GM18519 (cell line): ENCODE results near the gene PTK6.
"Not testable (repeated sequence)": the region's sequence is repeated elsewhere in the genome, so short reads cannot be mapped to it uniquely, and the experiment has no call there.

Experiments used
- ATAC-seq: cut with Tn5 transposase; IDR thresholded peaks from one replicate; pipeline ENCODE4 v1.9.1; 2021; ENCODE audit warnings: mild to moderate bottlenecking, moderate library complexity; ENCODE audit not compliant: unreplicated experiment, low FRiP score

Gene PTK6

DNA sequence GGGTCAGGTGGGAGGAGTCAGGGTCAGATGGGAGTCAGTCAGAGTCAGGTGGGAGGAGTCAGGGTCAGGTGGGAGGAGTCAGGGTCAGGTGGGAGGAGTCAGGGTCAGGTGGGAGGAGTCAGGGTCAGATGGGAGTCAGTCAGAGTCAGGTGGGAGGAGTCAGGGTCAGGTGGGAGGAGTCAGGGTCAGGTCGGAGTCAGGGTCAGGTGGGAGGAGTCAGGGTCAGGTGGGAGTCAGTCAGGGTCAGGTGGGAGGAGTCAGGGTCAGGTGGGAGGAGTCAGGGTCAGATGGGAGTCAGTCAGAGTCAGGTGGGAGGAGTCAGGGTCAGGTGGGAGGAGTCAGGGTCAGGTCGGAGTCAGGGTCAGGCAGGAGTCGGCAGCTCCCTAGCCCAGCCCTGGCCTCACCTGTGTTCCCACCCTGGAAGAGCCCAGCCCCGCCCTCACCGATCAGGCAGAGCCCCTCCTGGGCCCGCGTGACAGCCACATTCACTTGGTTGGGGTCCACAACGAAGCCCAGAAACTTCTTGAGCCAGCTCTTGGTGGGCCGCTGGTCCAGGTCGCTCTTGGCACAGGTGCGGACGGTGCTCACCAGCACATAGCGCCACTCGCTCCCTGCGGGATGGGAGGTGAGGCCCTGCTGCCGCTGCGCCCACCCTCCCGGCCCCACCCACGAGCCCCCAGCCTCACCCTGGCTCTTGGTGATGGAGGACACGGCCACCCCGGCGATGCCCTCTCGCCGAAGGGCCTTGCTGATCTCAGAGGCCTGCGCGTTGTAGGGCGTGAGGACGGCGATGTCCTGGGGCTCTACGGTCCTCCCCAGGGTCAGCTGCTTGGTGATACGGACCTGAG lies 22.5 kb upstream of the PTK6 start:
- not testable (repeated sequence) for ATAC-seq

- ATAC-seq = no peak
Observed at GRCh38 chr20:63558804-63559484, 21.8 kb upstream of the PTK6 start.

DNA sequence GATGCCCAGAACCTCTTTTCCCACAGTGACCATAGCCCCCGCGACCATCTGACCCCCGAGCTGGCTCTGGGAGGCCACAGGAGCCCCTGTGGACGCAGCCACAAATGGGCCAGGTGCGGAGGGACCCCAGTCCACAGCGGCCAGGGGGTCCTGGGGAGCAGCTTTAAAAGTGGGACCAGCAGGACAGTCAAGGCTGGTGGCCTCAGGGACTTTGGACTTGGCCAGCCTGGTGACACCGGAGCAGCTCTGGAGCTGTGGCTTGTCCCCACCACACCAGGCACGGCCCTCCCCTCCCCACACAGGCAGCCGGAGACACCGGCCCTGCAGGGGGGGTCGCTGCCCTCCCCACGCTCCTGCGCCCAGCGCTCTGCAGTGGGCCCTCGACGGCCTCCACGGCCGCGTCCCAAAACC lies 20.3 kb upstream of the PTK6 start:
- ATAC-seq = no peak

GRCh38 chr20:63556873-63557478 lies 19.8 kb upstream of the PTK6 start:
- ATAC-seq = no peak

DNA sequence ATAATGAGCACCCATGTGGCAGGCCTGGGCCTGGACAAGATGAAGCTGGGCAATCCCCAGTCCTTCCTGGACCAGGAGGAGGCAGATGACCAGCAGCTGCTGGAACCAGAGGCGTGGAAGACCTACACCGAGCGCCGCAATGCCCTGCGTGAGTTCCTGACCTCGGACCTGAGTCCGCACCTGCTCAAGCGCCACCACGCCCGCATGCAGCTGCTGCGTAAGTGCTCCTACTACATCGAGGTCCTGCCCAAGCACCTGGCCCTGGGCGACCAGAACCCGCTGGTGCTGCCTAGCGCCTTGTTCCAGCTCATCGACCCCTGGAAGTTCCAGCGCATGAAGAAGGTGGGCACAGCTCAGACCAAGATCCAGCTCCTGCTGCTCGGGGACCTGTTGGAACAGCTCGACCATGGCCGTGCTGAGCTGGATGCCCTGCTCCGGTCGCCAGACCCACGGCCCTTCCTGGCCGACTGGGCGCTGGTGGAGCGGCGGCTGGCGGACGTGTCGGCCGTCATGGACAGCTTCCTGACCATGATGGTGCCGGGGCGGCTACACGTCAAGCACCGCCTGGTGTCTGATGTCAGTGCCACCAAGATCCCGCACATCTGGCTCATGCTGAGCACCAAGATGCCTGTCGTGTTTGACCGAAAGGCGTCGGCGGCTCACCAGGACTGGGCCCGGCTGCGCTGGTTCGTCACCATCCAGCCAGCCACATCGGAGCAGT lies 18.6 kb upstream of the PTK6 start:
- no peak for ATAC-seq

DNA sequence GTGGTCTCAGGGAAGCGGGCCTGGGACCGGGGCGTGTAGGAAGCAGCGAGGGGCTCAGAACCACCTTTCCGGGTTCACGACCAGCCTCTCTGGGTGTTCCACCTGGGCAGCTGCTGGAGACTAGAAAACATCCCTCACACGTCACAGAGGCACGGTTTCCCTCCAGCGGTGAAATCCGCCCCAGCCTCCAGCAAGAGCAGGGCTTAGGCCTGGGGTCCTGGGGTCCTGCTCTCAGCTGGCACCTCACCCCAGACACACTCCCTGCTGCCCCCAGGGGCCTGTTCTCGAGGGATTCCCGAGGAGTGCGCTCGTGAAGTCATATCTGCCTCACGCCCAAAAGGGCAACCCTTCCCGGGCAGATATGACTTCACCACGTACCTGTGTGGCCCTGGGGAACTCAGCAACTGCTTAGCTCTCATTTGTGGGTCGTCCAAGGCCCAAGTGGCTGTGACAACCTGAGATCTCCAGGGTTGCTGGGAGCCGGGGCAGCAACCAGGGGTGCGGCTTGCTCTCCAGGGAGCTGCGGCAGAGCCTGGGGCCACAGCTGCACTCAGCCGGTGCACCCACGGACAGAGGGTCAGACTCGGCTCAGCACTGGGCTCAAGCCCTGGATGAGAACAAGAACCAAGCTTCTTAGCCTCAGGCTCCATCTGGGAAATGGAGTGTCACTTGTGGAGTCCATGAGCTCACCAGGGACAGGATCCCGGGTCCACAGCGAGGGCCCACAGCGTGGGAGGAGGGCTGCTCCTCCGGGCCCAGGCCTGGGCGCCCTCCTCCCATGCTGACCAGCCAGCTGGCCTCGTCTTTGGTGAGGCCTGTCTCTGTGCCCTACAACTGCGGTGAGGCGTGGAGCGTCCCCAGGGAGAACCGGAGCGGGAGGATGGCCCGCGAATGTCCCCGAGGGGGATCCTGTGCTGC lies 17.4 kb upstream of the PTK6 start:
- ATAC-seq = no peak

- no peak for ATAC-seq
Observed at GRCh38 chr20:63553933-63554290, 16.7 kb upstream of the PTK6 start, which contains the start of gene FNDC11. Gene FNDC11, plus strand, starts transcription at chr20:63554159. Its CDS starts 1,505 bp downstream, at chr20:63555664.

DNA sequence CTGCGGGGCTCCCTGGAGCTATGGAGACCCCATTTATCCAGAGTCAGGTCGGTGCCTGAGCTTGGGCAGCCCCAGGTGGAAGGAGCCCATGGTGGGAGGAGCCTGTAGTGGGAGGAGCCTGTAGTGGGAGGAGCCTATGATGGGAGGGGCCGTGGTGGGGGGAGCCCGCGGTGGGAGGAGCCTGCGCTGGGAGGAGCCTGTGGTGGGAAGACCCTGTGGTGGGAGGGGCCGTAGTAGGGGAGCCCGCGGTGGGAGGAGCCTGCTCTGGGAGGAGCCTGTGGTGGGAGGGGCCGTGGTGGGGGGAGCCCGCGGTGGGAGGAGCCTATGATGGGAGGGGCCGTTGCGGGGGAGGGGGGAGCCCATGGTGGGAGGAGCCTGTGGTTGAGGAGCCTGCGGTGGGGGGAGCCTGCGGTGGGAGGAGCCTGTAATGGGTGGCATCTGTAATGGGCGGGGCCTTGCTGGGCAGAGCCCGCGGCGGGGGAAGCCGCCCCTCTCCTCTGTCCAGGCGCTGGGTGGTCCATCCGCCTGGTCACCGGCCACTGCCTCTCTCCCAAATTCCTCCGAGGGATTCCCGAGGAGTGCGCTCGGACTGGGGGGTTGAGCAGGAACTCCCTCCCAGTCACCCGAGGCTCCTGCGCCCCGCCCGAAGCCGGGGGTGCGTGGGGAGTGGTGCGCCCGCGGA lies 16.2 kb upstream of the PTK6 start:
- no peak for ATAC-seq

DNA sequence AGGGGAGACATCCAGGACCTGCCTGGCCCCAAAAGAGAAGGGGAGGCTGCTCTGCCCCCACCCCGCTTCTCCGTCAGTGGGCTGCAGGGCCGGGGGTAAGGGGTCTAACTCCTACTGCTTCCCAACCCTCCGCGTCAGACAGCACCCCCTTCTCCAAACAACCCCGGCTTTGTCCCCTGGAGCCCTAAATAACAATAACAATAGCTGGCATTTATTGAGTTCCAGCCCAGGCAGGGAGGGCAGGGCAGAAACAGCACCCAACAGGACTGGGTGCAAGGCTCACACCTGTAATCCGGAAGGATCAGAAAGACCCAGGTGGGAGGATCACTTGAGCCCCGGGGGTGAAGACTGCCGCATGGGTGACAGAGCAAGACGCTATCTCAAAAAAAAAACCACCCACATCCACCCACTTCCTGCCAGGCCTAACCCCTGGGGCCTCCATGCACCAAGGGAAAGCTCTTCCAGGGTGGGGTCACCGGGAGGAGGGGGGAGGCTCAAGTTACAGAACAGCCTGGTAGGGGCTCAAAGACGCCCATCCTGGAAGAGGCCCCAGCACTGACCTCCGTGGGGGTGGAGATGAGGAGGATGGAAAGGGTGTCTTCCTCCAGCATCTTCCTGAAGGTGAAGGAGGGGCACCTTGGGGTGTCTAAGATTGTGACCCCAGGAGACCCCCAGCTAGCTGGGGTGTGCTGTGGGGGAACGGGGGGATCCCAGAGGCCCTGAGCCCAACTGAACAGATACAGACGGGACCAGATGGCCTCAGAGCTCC lies 15.5 kb upstream of the PTK6 start:
- ATAC-seq = no peak

GRCh38 chr20:63551068-63551467 lies 13.9 kb upstream of the PTK6 start:
- no peak for ATAC-seq

- no peak for ATAC-seq
Observed at GRCh38 chr20:63549679-63550282, 12.6 kb upstream of the PTK6 start.

GRCh38 chr20:63549019-63549418 lies 11.8 kb upstream of the PTK6 start:
- ATAC-seq = no peak

- ATAC-seq = no peak
Observed at GRCh38 chr20:63548542-63548941, 11.4 kb upstream of the PTK6 start.

GRCh38 chr20:63547725-63548480 lies 10.7 kb upstream of the PTK6 start, which contains the start of gene SRMS:
Gene SRMS, minus strand, starts transcription at chr20:63547749. Its CDS starts 286 bp downstream, at chr20:63547463.
- no peak for ATAC-seq

DNA sequence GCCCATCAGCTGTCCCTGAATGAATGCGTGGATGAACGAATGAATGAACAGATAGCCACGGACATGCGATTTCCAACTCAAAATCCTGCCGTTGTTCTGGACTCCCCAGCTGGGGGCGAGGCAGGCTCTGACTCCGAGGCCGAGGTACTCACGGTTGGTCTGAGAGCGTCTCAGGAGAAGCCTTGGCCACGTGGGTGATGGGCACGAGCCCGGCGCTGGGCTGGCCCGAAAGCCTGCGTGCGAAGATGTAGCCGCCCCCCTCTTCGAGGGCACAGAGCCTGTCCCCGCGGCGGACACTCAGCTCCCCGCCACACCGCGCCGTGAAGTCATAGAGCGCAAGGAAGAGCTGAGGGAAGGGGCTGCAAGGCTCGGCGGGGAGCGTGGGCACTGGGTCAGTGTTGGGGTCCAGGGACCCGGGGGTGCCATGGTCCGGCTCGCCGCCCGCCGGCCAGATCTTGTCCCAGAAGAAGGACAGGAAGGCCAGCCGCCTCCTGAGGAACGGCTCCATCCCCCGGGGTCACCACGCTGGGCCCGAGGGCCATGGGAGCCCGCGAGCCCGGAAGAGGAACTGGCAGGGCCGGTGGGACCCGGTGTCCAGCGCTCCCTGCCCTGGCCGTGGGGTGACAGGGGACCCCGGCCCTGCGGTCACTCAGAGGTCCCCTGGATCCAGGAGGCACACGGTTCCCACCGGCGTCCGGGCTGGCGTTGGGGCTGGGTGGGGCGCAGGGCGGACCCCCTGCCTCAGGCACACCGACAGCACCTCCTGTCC lies 10.0 kb upstream of the PTK6 start:
- ATAC-seq = no peak

DNA sequence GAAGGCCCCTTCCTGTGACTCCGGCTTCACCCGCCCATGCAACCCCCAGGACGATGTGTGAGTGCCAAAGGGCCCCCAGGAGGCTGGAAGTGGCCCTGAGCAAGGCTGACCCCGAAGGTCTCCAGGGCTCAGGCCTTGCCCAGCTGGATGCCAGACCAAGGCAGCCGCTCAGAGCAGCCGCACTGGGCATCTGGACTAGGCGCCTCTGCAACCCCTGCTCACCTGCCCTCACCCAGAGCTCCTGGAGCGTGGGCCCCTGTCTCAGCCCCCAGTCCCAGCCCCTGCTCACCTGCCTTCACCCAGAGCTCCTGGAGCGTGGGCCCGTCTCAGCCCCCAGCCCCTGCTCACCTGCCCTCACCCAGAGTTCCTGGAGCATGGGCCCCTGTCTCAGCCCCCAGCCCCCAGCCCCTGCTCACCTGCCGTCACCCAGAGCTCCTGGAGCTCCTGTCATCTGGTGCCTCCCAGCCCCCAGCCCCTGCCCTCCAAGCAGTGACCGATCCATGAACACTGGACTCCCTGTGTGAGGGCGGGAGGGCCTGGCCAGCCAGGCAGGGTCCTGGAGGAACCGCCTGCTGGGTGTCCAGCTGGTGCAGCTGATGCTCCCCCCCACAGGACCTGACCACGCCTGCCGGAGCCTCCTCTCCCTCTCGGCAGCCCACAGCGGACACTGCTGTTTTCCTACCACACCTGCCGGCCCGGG lies 9.2 kb upstream of the PTK6 start:
- ATAC-seq = no peak
